Fibroblast of lung (primary cell): Measurements from ENCODE around the gene AMBP. TPM values are rescaled to one million over a fixed set of nuclear protein-coding genes. Genes with fewer than 3 reads are reported as not detected.
A peak's percentile ranks its signal among the peaks of the same experiment; 100 is the strongest.

Experiments used
- DNase-seq, 2 donors: peaks; one replicate each; pipeline versions ENCODE4 v3.0.0 to v3.0.0-alpha.2; 2010; ENCODE audit warnings: low read depth in 2 of 2
- H2AFZ ChIP-seq: 2 replicates; pipeline ENCODE4 v1.5.1; 2012; ENCODE audit warnings: low read length, control low read depth, inconsistent platforms
- H3K27ac ChIP-seq: 2 replicates; pipeline ENCODE4 v1.5.1; 2011; ENCODE audit warnings: low read length, control low read depth; ENCODE audit not compliant: insufficient read depth
- H3K27me3 ChIP-seq: 2 replicates; pipeline ENCODE4 v1.5.1; 2011; ENCODE audit warnings: mild to moderate bottlenecking, low read length; ENCODE audit not compliant: control insufficient read depth, insufficient read depth
- H3K36me3 ChIP-seq: 2 replicates; pipeline ENCODE4 v1.5.1; 2011; ENCODE audit warnings: low read length; ENCODE audit not compliant: control insufficient read depth, insufficient read depth
- H3K4me1 ChIP-seq: 2 replicates; pipeline ENCODE4 v1.5.1; 2011; ENCODE audit warnings: low read length; ENCODE audit not compliant: control insufficient read depth, insufficient read depth; ENCODE audit errors: extremely low read depth
- H3K4me2 ChIP-seq: 2 replicates; pipeline ENCODE4 v1.5.1; 2011; ENCODE audit warnings: low read length, control low read depth; ENCODE audit not compliant: insufficient read depth; ENCODE audit errors: extremely low read depth
- H3K4me3 ChIP-seq, 4 experiments: fragments of 200-600 bp in 1 of 4; sonication (generic) in 1 of 4; replicated peaks in 1 of 4; 2 replicates each; pipeline ENCODE4 v1.5.1; 2011 to 2016; ENCODE audit warnings: low read length in 4 of 4, low read depth in 3 of 4, mild to moderate bottlenecking in 3 of 4, control low read depth in 2 of 4, inconsistent platforms in 1 of 4, mixed read lengths in 1 of 4; ENCODE audit not compliant: insufficient read depth in 1 of 4; ENCODE audit errors: control extremely low read depth in 1 of 4
- H3K79me2 ChIP-seq: 2 replicates; pipeline ENCODE4 v1.5.1; 2012; ENCODE audit warnings: mild to moderate bottlenecking, low read length, inconsistent platforms; ENCODE audit not compliant: control insufficient read depth, insufficient read depth
- H3K9ac ChIP-seq: 2 replicates; pipeline ENCODE4 v1.5.1; 2011; ENCODE audit warnings: mild to moderate bottlenecking, low read length, control low read depth; ENCODE audit not compliant: insufficient read depth
- H3K9me3 ChIP-seq: 2 replicates; pipeline ENCODE4 v1.5.1; 2012; ENCODE audit warnings: low read depth, low read length; ENCODE audit not compliant: control insufficient read depth, insufficient read depth
- H4K20me1 ChIP-seq: 2 replicates; pipeline ENCODE4 v1.5.1; 2011; ENCODE audit warnings: low read length; ENCODE audit not compliant: control insufficient read depth, insufficient read depth; ENCODE audit errors: extremely low read depth
- CTCF ChIP-seq, 2 donors: IDR thresholded peaks in 1 of 2; conservative IDR thresholded peaks in 1 of 2; 1 replicate in 1 of 2; 2 replicates in 1 of 2; pipeline ENCODE4 v1.5.1; 2011 to 2012; ENCODE audit warnings: low read length in 2 of 2, control low read depth in 1 of 2, inconsistent platforms in 1 of 2, low read depth in 1 of 2, mild to moderate bottlenecking in 1 of 2
- EZH2 ChIP-seq: IDR thresholded peaks from 2 replicates; pipeline ENCODE4 v1.5.1; 2012; ENCODE audit warnings: low read length, control low read depth, mild to moderate bottlenecking; ENCODE audit errors: missing control alignments
- polyA plus RNA-seq, 2 donors: library from polyadenylated mRNA; depleted of rRNA in 1 of 2; stranded (reverse) in 1 of 2; unstranded in 1 of 2; fragments of >200 nt; gene quantifications; 2 replicates each; pipeline ENCODE4 v1.2.1, GENCODE V29; 2011 to 2012; ENCODE audit warnings: missing spikeins in 1 of 2
- total RNA-seq: library from RNA; depleted of rRNA; stranded (reverse); fragments of >200 nt; gene quantifications from 2 replicates; pipeline ENCODE4 v1.2.1, GENCODE V29; 2014

Gene AMBP
- total and polyA plus RNA-seq, 2 donors (not counting 1 experiment from before 2014, with no cell fraction given), result 0.07 to 0.17 TPM

GRCh38 chr9:114116126-114116747 is 38.1 kb upstream of the AMBP start:
- Histone ChIP-seq H3K27ac (no peak overlapping the region), H3K4me3 (no peak overlapping the region), H3K79me2 (no peaks in the 10 kb centered on the region), H3K4me1 (peaks cover 2% of the 10 kb centered on the region), H3K9ac (no peak overlapping the region), H3K36me3 (no peaks in the 10 kb centered on the region), H3K9me3 (no peaks in the 10 kb centered on the region), H3K27me3 (peaks cover 24% of the 10 kb centered on the region), H3K4me2 (no peak overlapping the region), H2AFZ (no peak overlapping the region), H4K20me1 (no peaks in the 10 kb centered on the region)
- no peak for DNase-seq
- TF ChIP-seq EZH2 (no peak), CTCF (conservative IDR thresholded peaks at IDR 0.05 in 1 of 2, IDR thresholded peaks at IDR 0.05 in 1 of 2; ENCODE audit: low read depth in 1 of 2, low read length in 2 of 2) (no peak)

- DNase-seq, result no peak
- Histone ChIP-seq H3K9me3 (no peaks in the 10 kb centered on the region), H3K27ac (no peak overlapping the region), H3K4me2 (no peak overlapping the region), H2AFZ (no peak overlapping the region), H4K20me1 (no peaks in the 10 kb centered on the region), H3K36me3 (no peaks in the 10 kb centered on the region), H3K9ac (no peak overlapping the region), H3K27me3 (peaks cover 19% of the 10 kb centered on the region), H3K4me3 (no peak overlapping the region), H3K79me2 (no peaks in the 10 kb centered on the region), H3K4me1 (peaks cover 2% of the 10 kb centered on the region)
- TF ChIP-seq EZH2 (no peak), CTCF (conservative IDR thresholded peaks at IDR 0.05 in 1 of 2, IDR thresholded peaks at IDR 0.05 in 1 of 2; ENCODE audit: low read depth in 1 of 2, low read length in 2 of 2) (no peak)
Observed at GRCh38 chr9:114115654-114116125, 37.6 kb upstream of the AMBP start.

- no peaks in the 10 kb centered on the region for H3K9me3 ChIP-seq
- no peak overlapping the region for H3K4me3 ChIP-seq
- DNase-seq, result peak in 1 of 2 donors; percentile 47
- H3K4me1 ChIP-seq, result peaks cover 2% of the 10 kb centered on the region
- H3K27me3 ChIP-seq, result peaks cover 8% of the 10 kb centered on the region
- H3K9ac ChIP-seq, result no peak overlapping the region
- TF ChIP-seq CTCF (conservative IDR thresholded peaks at IDR 0.05 in 1 of 2, IDR thresholded peaks at IDR 0.05 in 1 of 2; ENCODE audit: low read depth in 1 of 2, low read length in 2 of 2) (no peak), EZH2 (no peak)
- H3K36me3 ChIP-seq, result no peaks in the 10 kb centered on the region
- no peak overlapping the region for H2AFZ ChIP-seq
- no peaks in the 10 kb centered on the region for H3K79me2 ChIP-seq
- no peak overlapping the region for H3K4me2 ChIP-seq
- H4K20me1 ChIP-seq, result no peaks in the 10 kb centered on the region
- no peak overlapping the region for H3K27ac ChIP-seq
Observed at GRCh38 chr9:114114364-114114763, 36.3 kb upstream of the AMBP start.
